Lung (tissue), 12 donors: ENCODE results near the gene SLC25A18. TPM values are rescaled to one million over a fixed set of nuclear protein-coding genes. Genes with fewer than 3 reads are reported as not detected.

Experiments used
- ATAC-seq: fragments of 200-7000 bp; cut with Tn5 transposase; one replicate; pipeline ENCODE4 v1.9.1; 2020; ENCODE audit warnings: moderate number of reproducible peaks; ENCODE audit not compliant: insufficient read depth, low FRiP score
- DNase-seq, 3 donors: peaks; one replicate each; pipeline ENCODE4 v3.0.0-alpha.2; 2013 to 2017
- H3K27ac ChIP-seq, 2 donors: one replicate each; pipeline ENCODE4 v1.5.1; 2013; ENCODE audit warnings: mild to moderate bottlenecking in 2 of 2, moderate library complexity in 2 of 2, control low read depth in 1 of 2, inconsistent platforms in 1 of 2, low read depth in 1 of 2, low read length in 1 of 2
- H3K27me3 ChIP-seq, 3 donors: one replicate each; pipeline ENCODE4 v1.5.1; 2013; ENCODE audit warnings: low read length in 2 of 3; ENCODE audit not compliant: control insufficient read depth in 3 of 3, insufficient read depth in 3 of 3
- H3K36me3 ChIP-seq, 4 donors: one replicate each; pipeline ENCODE4 v1.5.1; 2013; ENCODE audit warnings: low read length in 4 of 4, mild to moderate bottlenecking in 1 of 4, moderate library complexity in 1 of 4; ENCODE audit not compliant: control insufficient read depth in 4 of 4, insufficient read depth in 4 of 4
- H3K4me1 ChIP-seq, 5 donors: one replicate each; pipeline ENCODE4 v1.5.1; 2013; ENCODE audit warnings: low read length in 5 of 5, mild to moderate bottlenecking in 2 of 5, moderate library complexity in 1 of 5; ENCODE audit not compliant: control insufficient read depth in 5 of 5, insufficient read depth in 5 of 5
- H3K4me3 ChIP-seq: one replicate; pipeline ENCODE4 v1.5.1; 2013; ENCODE audit warnings: mild to moderate bottlenecking, control low read depth, moderate library complexity
- H3K9ac ChIP-seq, 2 donors: one replicate each; pipeline ENCODE4 v1.5.1; 2013; ENCODE audit warnings: low read length in 2 of 2, control low read depth in 1 of 2; ENCODE audit not compliant: insufficient read depth in 1 of 2
- H3K9me3 ChIP-seq, 4 donors: one replicate each; pipeline ENCODE4 v1.5.1; 2013; ENCODE audit warnings: low read length in 3 of 4, mild to moderate bottlenecking in 1 of 4, moderate library complexity in 1 of 4; ENCODE audit not compliant: control insufficient read depth in 4 of 4, insufficient read depth in 3 of 4
- CTCF ChIP-seq: IDR thresholded peaks from 2 replicates; pipeline ENCODE4 v1.5.1; 2012; ENCODE audit warnings: mild to moderate bottlenecking; ENCODE audit errors: control extremely low read depth, extremely low read depth
- WGBS, 2 donors: extraction: QIAGEN DNeasy Blood & Tissue Kit; methylation state at CpG; one replicate each; pipeline ENCODE4 v1.1.7; 2013; 5-methylcytosine and 5-hydroxymethylcytosine counted together
- polyA plus RNA-seq, 2 donors: library from polyadenylated mRNA; stranded (reverse); fragments of 200-250 nt; gene quantifications; one replicate each; pipeline ENCODE4 v1.2.1, GENCODE V29; 2013
- total RNA-seq, 2 donors: library from RNA; depleted of rRNA in 1 of 2; stranded (reverse); fragments of >200 nt in 1 of 2; gene quantifications; one replicate each; pipeline ENCODE4 v1.2.1, GENCODE V29; 2014 to 2021
- donor health status: control.
- donor health status: control.
- donor health status: Bipolar disorder and iron deficiency.
- donor health status: healthy.
- donor health status: DM: yes; HTN: yes; CAD: no.

Gene SLC25A18
- total and polyA plus RNA-seq, 4 donors = 0.25 to 1.3 (median 0.75) TPM; not detected in 1

GRCh38 chr22:17566776-17567175 is 3.5 kb downstream of the SLC25A18 start:
- WGBS, 2 donors = 82 to 92% methylated on average over 10 of the region's 10 CpGs
- H3K36me3 ChIP-seq = no peaks in the 10 kb centered on the region
- ATAC-seq (no peak), DNase-seq (no peak)
- H3K9me3 ChIP-seq = no peaks in the 10 kb centered on the region
- no peak overlapping the region for H3K9ac ChIP-seq
- H3K4me3 ChIP-seq = no peak overlapping the region
- TF ChIP-seq CTCF = no peak
- peaks cover 13 to 25% (median 16%) of the 10 kb centered on the region in 5 donors for H3K4me1 ChIP-seq
- no peaks in the 10 kb centered on the region for H3K27me3 ChIP-seq
- no peak overlapping the region for H3K27ac ChIP-seq

DNA sequence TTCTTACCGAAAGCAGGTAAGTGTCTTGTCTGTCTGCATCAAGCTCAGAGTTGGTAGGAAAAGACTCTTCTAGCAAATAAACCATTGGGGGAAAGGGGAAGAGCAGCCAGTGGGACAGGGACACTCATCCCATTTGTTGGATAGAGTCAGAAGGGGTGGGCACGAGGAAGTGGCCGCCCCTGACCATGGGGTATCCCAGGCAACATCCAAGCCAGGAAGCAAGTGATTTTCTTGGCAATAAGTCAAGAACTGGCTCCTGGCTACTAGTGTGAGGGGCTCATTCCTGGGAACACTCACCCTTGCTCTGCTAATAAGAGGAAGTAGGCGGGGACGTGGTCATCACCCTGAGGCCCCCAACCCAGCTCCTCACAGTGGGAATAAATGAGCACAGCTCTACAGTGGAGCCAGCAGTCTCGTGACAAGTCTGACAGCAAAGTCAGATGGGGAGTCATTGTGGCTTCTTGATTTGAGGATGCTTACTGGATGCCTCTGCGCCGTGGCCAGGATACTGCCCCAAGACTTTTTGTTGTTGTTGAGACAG is 6.7 kb downstream of the SLC25A18 start:
- Histone ChIP-seq H3K4me1 (peaks cover 12 to 25% (median 14%) of the 10 kb centered on the region in 5 donors), H3K4me3 (no peak overlapping the region), H3K9ac (no peak overlapping the region), H3K9me3 (no peaks in the 10 kb centered on the region), H3K27me3 (no peaks in the 10 kb centered on the region), H3K27ac (peak overlapping the region; percentile 65 to 86), H3K36me3 (no peaks in the 10 kb centered on the region)
- ATAC-seq (peak; percentile 8), DNase-seq (peak; percentile 51 to 74 (median 69))
- WGBS, 2 donors = 34 to 45% methylated on average over 8 of the region's 8 CpGs
- no peak for TF ChIP-seq CTCF

- WGBS, 2 donors = 44 to 56% methylated on average over 21 of the region's 21 CpGs
- DNase-seq (peak; percentile 80 to 93 (median 90)), ATAC-seq (peak; percentile 73)
- no peaks in the 10 kb centered on the region for H3K36me3 ChIP-seq
- H3K4me1 ChIP-seq = peaks cover 12 to 25% (median 14%) of the 10 kb centered on the region in 5 donors
- H3K27ac ChIP-seq = peak overlapping the region; percentile 87 to 95
- H3K9me3 ChIP-seq = no peaks in the 10 kb centered on the region
- TF ChIP-seq CTCF = no peak
- peak overlapping the region; percentile 37 to 73 for H3K9ac ChIP-seq
- H3K4me3 ChIP-seq = no peak overlapping the region
- no peaks in the 10 kb centered on the region for H3K27me3 ChIP-seq
Observed at GRCh38 chr22:17570851-17571631, 7.7 kb downstream of the SLC25A18 start.
